Common myeloid progenitor, CD34-positive (primary cell): ENCODE data around the gene CASKIN1.
"Not testable (repeated sequence)": the region's sequence is repeated elsewhere in the genome, so short reads cannot be mapped to it uniquely, and the experiment has no call there.

Source experiments
- CTCF ChIA-PET: fragments of 350-600 bp; sonication (Branson Sonifier 250); formaldehyde crosslinking; loops from one replicate; lab custom pipeline; 2021; ENCODE audit warnings: antibody characterized with exemption; lab: Charles Lee
- POLR2A ChIA-PET: fragments of 350-600 bp; sonication (Branson Sonifier 250); formaldehyde crosslinking; loops from one replicate; lab custom pipeline; 2021; ENCODE audit warnings: antibody characterized with exemption; lab: Charles Lee
- DNase-seq, 3 donors: peaks; one replicate each; pipeline versions ENCODE4 v3.0.0 to v3.0.0-alpha.2; 2013
- H3K27ac ChIP-seq, 2 experiments: 1 replicate in 1 of 2; 2 replicates in 1 of 2; pipeline ENCODE4 v1.7.0; 2013; ENCODE audit warnings: inconsistent platforms in 2 of 2, low read length in 2 of 2, mild to moderate bottlenecking in 2 of 2, low read depth in 1 of 2, moderate library complexity in 1 of 2; ENCODE audit not compliant: severe bottlenecking in 2 of 2, insufficient read depth in 1 of 2, poor library complexity in 1 of 2
- H3K27me3 ChIP-seq, 5 experiments: replicated peaks in 2 of 5; 1 replicate in 3 of 5; 2 replicates in 2 of 5; pipeline versions ENCODE4 v1.6.1 to v1.7.0; 2013; ENCODE audit warnings: low read length in 4 of 5, mild to moderate bottlenecking in 2 of 5, moderate library complexity in 2 of 5, inconsistent platforms in 1 of 5; ENCODE audit not compliant: insufficient read depth in 5 of 5, control insufficient read depth in 4 of 5
- H3K36me3 ChIP-seq, 4 experiments: 1 replicate in 2 of 4; 2 replicates in 2 of 4; pipeline versions ENCODE4 v1.6.1 to v1.7.0; 2013; ENCODE audit warnings: low read length in 3 of 4, control low read depth in 1 of 4, mild to moderate bottlenecking in 1 of 4; ENCODE audit not compliant: control insufficient read depth in 4 of 4, insufficient read depth in 4 of 4
- H3K4me1 ChIP-seq, 4 experiments: 1 replicate in 3 of 4; 2 replicates in 1 of 4; pipeline versions ENCODE4 v1.6.1 to v1.7.1; 2013; ENCODE audit warnings: low read length in 3 of 4, mild to moderate bottlenecking in 3 of 4, control low read depth in 1 of 4, inconsistent platforms in 1 of 4, moderate library complexity in 1 of 4; ENCODE audit not compliant: control insufficient read depth in 4 of 4, insufficient read depth in 4 of 4; ENCODE audit errors: control extremely low read depth in 1 of 4
- H3K4me3 ChIP-seq, 7 experiments: 1 replicate in 4 of 7; 2 replicates in 3 of 7; pipeline versions ENCODE4 v1.5.1 to v1.7.0; 2013; ENCODE audit warnings: mild to moderate bottlenecking in 7 of 7, low read length in 6 of 7, moderate library complexity in 6 of 7, inconsistent platforms in 2 of 7, low read depth in 2 of 7, control low read depth in 1 of 7; ENCODE audit not compliant: insufficient read depth in 4 of 7, control insufficient read depth in 1 of 7; ENCODE audit errors: extremely low read depth in 1 of 7
- H3K9me3 ChIP-seq, 5 experiments: 1 replicate in 4 of 5; 2 replicates in 1 of 5; pipeline versions ENCODE4 v1.6.1 to v1.7.1; 2013; ENCODE audit warnings: low read length in 4 of 5, mild to moderate bottlenecking in 2 of 5, inconsistent platforms in 1 of 5, low read depth in 1 of 5, moderate library complexity in 1 of 5; ENCODE audit not compliant: control insufficient read depth in 4 of 5, insufficient read depth in 2 of 5; ENCODE audit errors: control extremely low read depth in 1 of 5
- WGBS: methylation state at CpG from one replicate; pipeline ENCODE4 v1.1.5; 2013; ENCODE audit not compliant: insufficient coverage; 5-methylcytosine and 5-hydroxymethylcytosine counted together

CASKIN1 gene

GRCh38 chr16:2240331-2240730 lies 43.9 kb upstream of the CASKIN1 start:
- DNase-seq, POLR2A ChIA-PET, H3K27ac ChIP-seq, H3K9me3 ChIP-seq, H3K4me3 ChIP-seq: not testable (repeated sequence)
- WGBS, result 92% methylated on average over 5 of the region's 9 CpGs
- CTCF ChIA-PET, result interaction anchor here (1.0 kb wide), 1 partner anchor 9 kb away, joined by 3 read pairs; no protein-coding TSS in a partner anchor
- Histone ChIP-seq H3K27me3 (peaks cover 0 to 36% (median 12%) of the 10 kb centered on the region in 5 experiments), H3K4me1 (peaks cover 0 to 18% (median 8%) of the 10 kb centered on the region in 4 experiments), H3K36me3 (peaks cover 2 to 43% (median 23%) of the 10 kb centered on the region in 4 experiments)

GRCh38 chr16:2238838-2239675 lies 42.7 kb upstream of the CASKIN1 start:
- CTCF ChIA-PET, result interaction anchor here (1.5 to 1.8 kb wide), 2 partner anchors 13 kb away, joined by 7 to 8 read pairs; partner anchors contain the start of gene ECI1
- 96% methylated on average over 15 of the region's 15 CpGs for WGBS
- Histone ChIP-seq H3K4me3 (no peak overlapping the region), H3K27ac (no peak overlapping the region), H3K36me3 (peaks cover 3 to 43% (median 21%) of the 10 kb centered on the region in 4 experiments), H3K27me3 (peaks cover 0 to 43% (median 12%) of the 10 kb centered on the region in 5 experiments), H3K4me1 (peaks cover 0 to 18% (median 8%) of the 10 kb centered on the region in 4 experiments), H3K9me3 (no peaks in the 10 kb centered on the region)
- no peak for DNase-seq
- POLR2A ChIA-PET, result interaction anchor here (0.8 to 1.1 kb wide), 3 partner anchors 9 to 1602 kb away, joined by 3 read pairs; no protein-coding TSS in a partner anchor

DNA sequence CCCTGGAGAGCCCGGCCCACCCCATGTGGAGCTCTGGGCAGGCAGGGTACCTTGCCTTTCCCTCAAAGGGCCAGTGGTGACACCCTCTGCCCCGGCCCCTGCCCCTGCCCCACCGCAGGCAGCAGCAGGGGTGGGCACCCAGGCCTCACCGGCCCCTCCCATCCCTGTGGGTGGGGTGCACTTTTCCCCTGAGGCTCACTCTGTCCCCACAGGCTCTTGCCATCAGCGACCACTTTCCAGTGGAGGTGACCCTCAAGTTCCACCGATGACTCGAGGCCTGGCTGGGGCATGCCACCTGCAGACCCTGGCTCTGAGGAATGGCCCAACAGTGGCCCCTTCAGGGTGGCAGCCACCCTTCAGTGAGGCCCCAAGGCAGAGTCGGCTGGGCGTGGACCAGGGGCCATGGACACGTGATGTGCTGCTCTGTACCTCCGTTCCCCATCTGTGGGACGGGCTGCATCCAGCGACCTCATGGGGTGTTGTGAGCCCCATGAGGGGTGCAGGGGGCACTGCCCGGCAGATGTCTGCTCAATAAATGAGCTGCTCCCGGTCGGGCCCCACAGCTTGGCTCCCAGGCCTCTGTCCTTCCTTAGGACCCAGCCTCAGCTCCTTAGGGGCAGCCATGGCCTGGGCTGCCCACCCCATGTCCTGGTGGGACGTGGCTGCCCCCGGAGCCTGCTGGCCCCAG lies 41.9 kb upstream of the CASKIN1 start:
- POLR2A ChIA-PET, result interaction anchor here (0.8 to 1.1 kb wide), 4 partner anchors 9 to 1603 kb away, joined by 3 to 4 read pairs (median 3); no protein-coding TSS in a partner anchor

DNA sequence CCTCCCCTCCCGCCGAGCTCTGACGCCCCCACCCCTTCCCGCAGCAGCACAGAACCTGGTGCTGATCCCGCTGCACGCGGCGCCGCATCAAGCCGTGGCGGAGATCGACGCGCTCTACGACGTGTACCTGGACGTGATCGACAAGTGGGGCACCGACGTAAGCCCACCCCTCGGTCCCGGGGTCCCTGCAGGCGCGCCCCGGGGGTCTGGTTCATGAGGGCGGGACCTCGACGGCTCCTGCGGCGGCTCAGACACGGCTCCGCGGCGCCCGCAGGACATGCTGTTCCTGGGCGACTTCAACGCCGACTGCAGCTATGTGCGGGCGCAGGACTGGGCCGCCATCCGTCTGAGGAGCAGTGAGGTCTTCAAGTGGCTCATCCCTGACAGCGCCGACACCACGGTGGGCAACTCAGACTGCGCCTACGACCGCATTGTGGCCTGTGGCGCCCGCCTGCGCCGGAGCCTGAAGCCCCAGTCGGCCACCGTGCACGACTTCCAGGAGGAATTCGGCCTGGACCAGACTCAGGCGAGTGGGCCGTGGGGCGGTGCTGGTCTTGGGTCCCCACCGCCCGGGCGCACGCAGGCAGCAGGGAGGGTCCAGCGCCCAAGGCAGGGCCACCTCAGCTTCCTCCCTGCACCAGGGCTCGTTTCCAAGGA lies 41.2 kb upstream of the CASKIN1 start:
- H3K4me3 ChIP-seq, result peak overlapping the region in 1 of 7 experiments; percentile 23
- DNase-seq, result no peak
- peaks cover 0 to 43% (median 12%) of the 10 kb centered on the region in 5 experiments for H3K27me3 ChIP-seq
- POLR2A ChIA-PET, result interaction anchor here (0.8 to 1.1 kb wide), 2 partner anchors 250 to 1603 kb away, joined by 3 to 4 read pairs; no protein-coding TSS in a partner anchor
- H3K36me3 ChIP-seq, result peaks cover 4 to 42% (median 22%) of the 10 kb centered on the region in 4 experiments
- H3K9me3 ChIP-seq, result no peaks in the 10 kb centered on the region
- no peak overlapping the region for H3K27ac ChIP-seq
- CTCF ChIA-PET, result interaction anchor here (1.5 to 1.8 kb wide), 2 partner anchors 12 to 14 kb away, joined by 7 to 8 read pairs; partner anchors contain the start of gene ECI1
- H3K4me1 ChIP-seq, result peaks cover 0 to 18% (median 8%) of the 10 kb centered on the region in 4 experiments
- 17% methylated on average over 54 of the region's 65 CpGs for WGBS

More for the DNA sequence above, 41.9 kb upstream of the CASKIN1 start:
- no peak overlapping the region for H3K27ac ChIP-seq
- DNase-seq, result no peak
- H3K9me3 ChIP-seq, result no peaks in the 10 kb centered on the region
- H3K27me3 ChIP-seq, result peaks cover 0 to 43% (median 12%) of the 10 kb centered on the region in 5 experiments
- 74% methylated on average over 13 of the region's 18 CpGs for WGBS
- peaks cover 0 to 18% (median 8%) of the 10 kb centered on the region in 4 experiments for H3K4me1 ChIP-seq
- CTCF ChIA-PET, result interaction anchor here (1.5 to 1.8 kb wide), 2 partner anchors 12 to 14 kb away, joined by 7 to 8 read pairs; partner anchors contain the start of gene ECI1
- peaks cover 2 to 42% (median 24%) of the 10 kb centered on the region in 4 experiments for H3K36me3 ChIP-seq
- H3K4me3 ChIP-seq, result no peak overlapping the region

DNA sequence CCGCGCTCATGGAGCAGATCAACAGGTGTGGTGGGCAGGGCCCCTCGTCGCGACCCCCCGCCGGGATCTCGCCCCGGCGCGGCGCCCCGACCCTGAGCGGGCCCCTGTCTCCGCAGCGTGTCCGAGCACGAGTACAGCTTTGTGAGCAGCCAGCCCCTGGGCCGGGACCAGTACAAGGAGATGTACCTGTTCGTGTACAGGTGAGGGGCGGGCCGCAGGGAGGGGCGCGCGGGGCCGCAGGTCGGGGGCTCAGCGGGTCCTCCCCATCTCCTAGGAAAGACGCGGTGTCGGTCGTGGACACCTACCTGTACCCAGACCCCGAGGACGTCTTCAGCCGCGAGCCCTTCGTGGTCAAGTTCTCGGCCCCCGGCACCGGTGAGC lies 40.7 kb upstream of the CASKIN1 start:
- Histone ChIP-seq H3K4me3 (peak overlapping the region in 3 of 7 experiments; percentile 40 to 48 (median 45)), H3K36me3 (peaks cover 4 to 42% (median 23%) of the 10 kb centered on the region in 4 experiments), H3K27me3 (peaks cover 0 to 43% (median 12%) of the 10 kb centered on the region in 5 experiments), H3K9me3 (no peaks in the 10 kb centered on the region), H3K4me1 (peaks cover 0 to 18% (median 8%) of the 10 kb centered on the region in 4 experiments), H3K27ac (no peak overlapping the region)
- CTCF ChIA-PET, result no interaction called here
- DNase-seq, result no peak
- 8% methylated on average over 37 of the region's 40 CpGs for WGBS
- POLR2A ChIA-PET, result no interaction called here

GRCh38 chr16:2236337-2237101 lies 40.1 kb upstream of the CASKIN1 start, which contains the start of gene DNASE1L2:
Gene DNASE1L2, plus strand, starts transcription at chr16:2236444. Its CDS starts 373 bp downstream, at chr16:2236817.
- CTCF ChIA-PET, result interaction anchor here (1.5 to 1.7 kb wide), 2 partner anchors 11 to 16 kb away, joined by 4 to 7 read pairs; no protein-coding TSS in a partner anchor
- peaks cover 0 to 43% (median 12%) of the 10 kb centered on the region in 5 experiments for H3K27me3 ChIP-seq
- POLR2A ChIA-PET, result interaction anchor here (0.8 to 1.4 kb wide), 2 partner anchors 13 to 15 kb away, joined by 3 read pairs; partner anchors contain the start of genes E4F1 and ECI1

More at GRCh38 chr16:2236337-2237101, 40.1 kb upstream of the CASKIN1 start, which contains the start of gene DNASE1L2:
- Histone ChIP-seq H3K4me1 (peaks cover 0 to 18% (median 8%) of the 10 kb centered on the region in 4 experiments), H3K4me3 (peak within 1 kb of the TSS in 4 of 7 experiments; percentile 23 to 48 (median 42)), H3K27ac (no peak within 1 kb of the TSS), H3K9me3 (no peaks in the 10 kb centered on the region), H3K36me3 (peaks cover 6 to 46% (median 28%) of the 10 kb centered on the region in 4 experiments)
- DNase-seq, result no peak
- WGBS, result 8% methylated on average over 58 of the region's 64 CpGs
